Heart left ventricle (tissue), 16 donors: ENCODE measurements around the gene ABCC4. TPM values are rescaled to one million over a fixed set of nuclear protein-coding genes. Genes with fewer than 3 reads are reported as not detected.
A peak's percentile ranks its signal among the peaks of the same experiment; 100 is the strongest.

Experiments
- ATAC-seq, 4 donors: fragments of 200-7000 bp; cut with Tn5 transposase; one replicate each; pipeline ENCODE4 v1.9.1; 2020 to 2022; ENCODE audit warnings: moderate library complexity in 4 of 4, mild to moderate bottlenecking in 3 of 4, moderate number of reproducible peaks in 1 of 4
- DNase-seq, 5 donors: peaks; one replicate each; pipeline ENCODE4 v3.0.0-alpha.2; 2020
- H3K27ac ChIP-seq, 12 donors: fragments of 200-600 bp; sonication (generic) in 4 of 12; one replicate each; pipeline versions ENCODE4 v1.5.0 to v1.8.0; 2016 to 2022; ENCODE audit warnings: mild to moderate bottlenecking in 2 of 12
- H3K27me3 ChIP-seq, 9 donors: fragments of 200-600 bp; sonication (generic) in 2 of 9; one replicate each; pipeline versions ENCODE4 v1.5.1 to v1.8.0; 2016 to 2022; ENCODE audit warnings: mild to moderate bottlenecking in 3 of 9
- H3K36me3 ChIP-seq, 9 donors: fragments of 200-600 bp; sonication (generic) in 2 of 9; one replicate each; pipeline versions ENCODE4 v1.5.0 to v1.8.0; 2018 to 2022; ENCODE audit warnings: mild to moderate bottlenecking in 2 of 9
- H3K4me1 ChIP-seq, 12 donors: fragments of 200-600 bp; sonication (generic) in 4 of 12; one replicate each; pipeline versions ENCODE4 v1.5.0 to v1.8.0; 2016 to 2022; ENCODE audit warnings: mild to moderate bottlenecking in 3 of 12
- H3K4me3 ChIP-seq, 12 donors: fragments of 200-600 bp; sonication (generic) in 4 of 12; one replicate each; pipeline versions ENCODE4 v1.5.0 to v1.8.0; 2017 to 2022; ENCODE audit warnings: mild to moderate bottlenecking in 9 of 12, moderate library complexity in 4 of 12
- H3K9me3 ChIP-seq, 12 donors: fragments of 200-600 bp; sonication (generic) in 4 of 12; one replicate each; pipeline versions ENCODE4 v1.5.0 to v1.8.0; 2016 to 2022; ENCODE audit warnings: mild to moderate bottlenecking in 1 of 12
- CTCF ChIP-seq, 12 donors: fragments of 200-600 bp; sonication (generic) in 4 of 12; IDR thresholded peaks; one replicate each; pipeline versions ENCODE4 v1.5.0 to v1.8.0; 2018 to 2022; ENCODE audit warnings: antibody characterized with exemption in 12 of 12, mild to moderate bottlenecking in 5 of 12
- POLR2A ChIP-seq, 2 donors: fragments of 450-650 bp; IDR thresholded peaks; one replicate each; pipeline ENCODE4 v1.6.1; 2017; ENCODE audit warnings: antibody characterized with exemption in 2 of 2, mild to moderate bottlenecking in 2 of 2, moderate library complexity in 2 of 2
- WGBS, 4 donors: extraction: QIAGEN DNeasy Blood & Tissue Kit in 2 of 4; methylation state at CpG; one replicate each; pipeline versions ENCODE4 v1.1.5 to v1.1.7; 2013 to 2018; 5-methylcytosine and 5-hydroxymethylcytosine counted together
- intact Hi-C, 10 donors: fragments of 100-400 bp; cut with DNase I; formaldehyde crosslinking; loops; one replicate each; pipeline versions ENCODE4 v1.11.1 to v1.14.2; 2022
- polyA plus RNA-seq, 2 donors: library from polyadenylated mRNA; stranded (reverse); fragments of 200-250 nt; gene quantifications; one replicate each; pipeline ENCODE4 v1.2.3, GENCODE V29; 2013
- total RNA-seq, 9 donors: library from RNA; depleted of rRNA in 2 of 9; stranded (reverse); fragments of >200 nt in 2 of 9; fragmentation: NEBNext Ultra II Directional in 3 of 9; extraction: Animal tissue kit (Norgen Biotek cat#: 25700) in 3 of 9; gene quantifications; one replicate each; pipeline versions ENCODE4 v1.1.0 to v1.2.4, GENCODE V29; 2016 to 2023
- donor health status: ischemic (EF 13 %, LVEDD 7.1; RV severe dilation, severe dysfunction).
- donor health status: healthy with polysubstance abuse.
- donor health status: DM: no; HTN: yes; CAD: no.
- donor health status: DM: no; HTN: no; CAD: no.
- donor health status: ischemic (EF 25% LVEDD 6.9; RV normal size, moderate dysfunction).
- donor health status: ischemic (EF 25% LVEDD 5.7; RV mildly dilated, moderate dysfunction).
- donor health status: healthy.
- donor health status: DM: yes; HTN: yes; CAD: no.
- donor health status: ischemic (EF 35%, LVEDD 5.7; RV mildly dilated, moderate dysfunction).
- donor health status: nonischemic (EF 11% LVEDD 7.7; RV severe dilation, severe dysfunction).
- donor health status: DM: yes; HTN: yes; CAD: no.
- donor health status: PGD.
- donor health status: ischemic (EF 29% LVEDD 5.4; RV normal size, mild dysfunction).
- donor health status: nonischemic (EF 23%, LVEDD 6.1; RV moderate dilation, normal function).

ABCC4 gene
- total and polyA plus RNA-seq, 11 donors, result 0.69 to 9.0 (median 5.3) TPM

GRCh38 chr13:95323930-95324662, 22.8 kb upstream of the ABCC4 start:
- ATAC-seq, result peak in 1 of 4 donors; percentile 54
- TF ChIP-seq POLR2A (IDR thresholded peaks at IDR 0.05), result no peak
- no peak for TF ChIP-seq CTCF (IDR thresholded peaks at IDR 0.05)
- Histone ChIP-seq H3K36me3 (no peaks in the 10 kb centered on the region), H3K9me3 (no peaks in the 10 kb centered on the region), H3K27ac (peak overlapping the region in 3 of 12 donors; percentile 14 to 50 (median 43)), H3K27me3 (no peaks in the 10 kb centered on the region), H3K4me3 (no peak overlapping the region), H3K4me1 (peaks cover 0 to 6% (median 0%) of the 10 kb centered on the region in 12 donors)
- DNase-seq, result no peak
- 56 to 72% (median 61%) methylated on average over 16 of the region's 16 CpGs for WGBS, 4 donors
- intact Hi-C loops, result no loop called here

GRCh38 chr13:95319551-95320274, 18.5 kb upstream of the ABCC4 start:
- WGBS, 4 donors, result 82 to 86% (median 84%) methylated on average over 9 of the region's 9 CpGs
- no peaks in the 10 kb centered on the region for H3K9me3 ChIP-seq
- ATAC-seq, result no peak
- no peak overlapping the region for H3K4me3 ChIP-seq
- no peaks in the 10 kb centered on the region for H3K27me3 ChIP-seq
- intact Hi-C loops, result no loop called here
- H3K36me3 ChIP-seq, result no peaks in the 10 kb centered on the region
- no peak for TF ChIP-seq POLR2A (IDR thresholded peaks at IDR 0.05)
- no peak for TF ChIP-seq CTCF (IDR thresholded peaks at IDR 0.05)
- peaks cover 0 to 6% (median 0%) of the 10 kb centered on the region in 12 donors for H3K4me1 ChIP-seq
- DNase-seq, result no peak
- no peak overlapping the region for H3K27ac ChIP-seq

DNA sequence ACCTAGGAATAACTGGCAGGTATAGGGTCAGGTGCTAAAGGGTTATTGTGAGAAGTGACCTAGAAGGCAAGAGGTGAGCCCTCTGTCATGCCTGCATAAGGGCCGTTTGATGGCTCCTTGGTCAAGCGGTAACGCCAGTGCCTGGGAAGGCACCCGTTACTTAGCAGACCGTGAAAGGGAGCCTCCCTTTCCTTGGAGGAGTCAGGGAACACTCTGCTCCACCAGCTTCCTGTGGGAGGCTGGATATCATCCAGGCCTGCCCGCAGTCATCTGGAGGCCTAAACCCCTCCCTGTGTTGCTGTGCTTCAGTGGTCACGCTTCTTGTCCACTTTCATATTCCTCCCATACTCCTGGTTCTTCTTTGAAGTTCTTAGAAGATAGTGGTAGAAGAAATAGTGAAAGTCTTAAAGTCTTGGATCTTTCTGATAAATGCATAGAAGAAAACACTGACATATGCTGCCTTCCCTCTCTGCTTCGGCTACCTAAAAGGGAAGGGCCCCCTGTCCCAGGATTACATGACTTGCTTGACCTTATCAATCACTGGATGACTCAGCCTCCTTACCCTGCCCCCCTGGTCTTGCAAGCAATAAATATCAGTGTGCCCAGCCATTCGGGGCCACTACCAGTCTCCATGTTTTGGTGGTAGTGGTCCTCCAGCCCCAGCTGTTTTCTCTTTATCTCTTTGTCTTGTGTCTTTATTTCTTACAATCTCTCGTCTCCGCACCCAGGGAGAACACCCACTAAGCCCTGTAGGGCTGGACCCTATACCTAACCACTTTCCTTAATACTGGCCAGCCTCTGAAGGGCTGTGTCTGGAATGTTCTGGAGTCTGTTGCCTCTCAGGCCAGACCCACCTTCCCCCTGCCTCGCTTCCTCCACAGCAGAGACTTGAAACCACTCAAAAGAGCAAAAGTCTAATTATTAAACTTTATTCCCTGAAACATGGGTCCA, 16.1 kb upstream of the ABCC4 start:
- no peak overlapping the region for H3K4me3 ChIP-seq
- DNase-seq (peak in 1 of 5 donors; percentile 52), ATAC-seq (no peak)
- TF ChIP-seq CTCF (IDR thresholded peaks at IDR 0.05) (no peak), POLR2A (IDR thresholded peaks at IDR 0.05) (no peak)
- 62 to 69% (median 67%) methylated on average over 12 of the region's 12 CpGs for WGBS, 4 donors
- no peaks in the 10 kb centered on the region for H3K36me3 ChIP-seq
- no peak overlapping the region for H3K27ac ChIP-seq
- peaks cover 0 to 5% (median 0%) of the 10 kb centered on the region in 12 donors for H3K4me1 ChIP-seq
- no peaks in the 10 kb centered on the region for H3K27me3 ChIP-seq
- H3K9me3 ChIP-seq, result no peaks in the 10 kb centered on the region
- intact Hi-C loops, result no loop called here
